Measurements from ENCODE around the gene OR51T1.

OR51T1 gene

DNA sequence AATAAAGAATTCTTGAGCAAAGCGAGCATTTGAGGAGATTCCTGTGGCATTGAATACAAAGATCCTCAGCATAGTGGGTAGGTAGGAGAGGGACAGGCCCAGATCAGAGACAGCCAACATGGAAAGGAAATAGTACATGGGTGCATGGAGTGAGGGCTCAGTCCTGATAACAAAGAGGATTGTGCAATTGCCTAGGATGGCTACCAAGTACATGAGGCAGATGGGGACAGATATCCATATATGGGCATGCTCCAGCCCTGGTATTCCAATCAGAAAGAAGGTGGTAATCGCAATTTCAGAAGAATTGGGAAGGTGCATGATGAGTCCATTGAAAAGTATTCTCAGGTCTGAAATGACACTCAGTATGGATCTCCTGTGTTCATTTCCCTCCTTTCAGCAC is 8.6 kb downstream of the OR51T1 start:
- no peak overlapping the region for H3K27ac ChIP-seq
- DNase-seq (ENCODE audit: low spot score), result no peak
- ChIA-PET CTCF (interaction anchor here (0.6 kb wide), 1 partner anchor 16 kb away, joined by 3 read pairs; no protein-coding TSS in a partner anchor), POLR2A (ENCODE audit: low non-redundant PET) (no interaction called here)
- TF ChIP-seq, protein P1, sequence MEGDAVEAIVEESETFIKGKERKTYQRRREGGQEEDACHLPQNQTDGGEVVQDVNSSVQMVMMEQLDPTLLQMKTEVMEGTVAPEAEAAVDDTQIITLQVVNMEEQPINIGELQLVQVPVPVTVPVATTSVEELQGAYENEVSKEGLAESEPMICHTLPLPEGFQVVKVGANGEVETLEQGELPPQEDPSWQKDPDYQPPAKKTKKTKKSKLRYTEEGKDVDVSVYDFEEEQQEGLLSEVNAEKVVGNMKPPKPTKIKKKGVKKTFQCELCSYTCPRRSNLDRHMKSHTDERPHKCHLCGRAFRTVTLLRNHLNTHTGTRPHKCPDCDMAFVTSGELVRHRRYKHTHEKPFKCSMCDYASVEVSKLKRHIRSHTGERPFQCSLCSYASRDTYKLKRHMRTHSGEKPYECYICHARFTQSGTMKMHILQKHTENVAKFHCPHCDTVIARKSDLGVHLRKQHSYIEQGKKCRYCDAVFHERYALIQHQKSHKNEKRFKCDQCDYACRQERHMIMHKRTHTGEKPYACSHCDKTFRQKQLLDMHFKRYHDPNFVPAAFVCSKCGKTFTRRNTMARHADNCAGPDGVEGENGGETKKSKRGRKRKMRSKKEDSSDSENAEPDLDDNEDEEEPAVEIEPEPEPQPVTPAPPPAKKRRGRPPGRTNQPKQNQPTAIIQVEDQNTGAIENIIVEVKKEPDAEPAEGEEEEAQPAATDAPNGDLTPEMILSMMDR (conservative IDR thresholded peaks at IDR 0.05; ENCODE audit: low read depth), result no peak

DNA sequence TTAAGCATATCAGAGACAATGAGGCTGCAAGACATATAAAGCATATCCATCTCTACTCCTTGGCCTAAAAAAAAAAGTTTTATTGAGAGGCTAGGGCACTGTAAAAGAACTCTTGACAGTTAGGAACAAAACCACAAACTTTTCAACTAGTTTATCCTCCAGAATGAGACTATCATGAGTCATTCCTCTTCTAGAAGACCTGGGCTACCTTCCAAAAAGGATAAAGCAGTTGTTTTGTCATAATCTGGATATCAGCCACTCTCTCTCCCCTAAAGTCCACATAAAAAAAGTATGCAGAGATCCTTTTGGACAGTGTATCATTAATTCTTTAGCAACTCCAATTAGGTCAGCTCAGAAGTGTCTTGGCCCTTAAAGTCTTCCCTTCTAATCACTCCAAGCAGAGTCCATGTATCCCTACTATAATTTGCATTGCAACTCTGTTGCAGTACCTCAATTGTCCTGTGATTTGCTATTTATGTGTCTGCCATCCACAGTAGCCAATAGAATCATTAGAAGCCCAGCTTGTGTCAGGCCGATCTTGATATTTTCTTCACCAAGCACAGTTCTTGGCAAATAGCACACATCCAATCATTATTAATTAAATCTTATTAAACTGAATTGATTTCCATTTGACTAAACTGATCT is 10.4 kb downstream of the OR51T1 start:
- CTCF ChIA-PET, result no interaction called here
- TF ChIP-seq, protein P1 (conservative IDR thresholded peaks at IDR 0.05; ENCODE audit: low read depth), result no peak
- H3K27ac ChIP-seq, result no peak overlapping the region
- POLR2A ChIA-PET (ENCODE audit: low non-redundant PET), result no interaction called here
- peak; percentile 34 for DNase-seq (ENCODE audit: low spot score)

DNA sequence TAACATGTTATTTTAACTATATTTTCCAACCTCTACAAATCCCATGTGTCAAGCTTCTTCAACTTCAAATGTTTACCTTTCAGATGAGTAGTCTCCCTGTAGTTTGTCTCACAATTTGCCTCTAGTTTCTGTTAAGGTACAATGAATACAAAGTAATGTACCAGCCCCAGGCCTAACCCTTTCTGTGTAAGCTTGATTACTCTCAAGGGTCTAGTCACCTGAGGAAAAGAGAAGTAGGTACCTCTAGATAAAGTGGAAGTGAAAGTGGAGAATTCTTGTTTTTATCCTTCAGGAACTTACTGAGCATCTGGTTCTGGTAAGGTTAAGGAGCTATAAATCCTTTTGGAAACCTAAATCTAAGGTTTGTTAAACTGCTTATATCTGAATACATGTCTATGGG is 21.8 kb downstream of the OR51T1 start, which contains the start of gene OR51A7:
TSS of gene OR51A7 (plus strand) at position 300 of the 400 bp plus-strand sequence. CDS start 3,587 bp downstream, outside the sequence.
- H3K27ac ChIP-seq, result no peak within 1 kb of the TSS
- ChIA-PET CTCF (no interaction called here), POLR2A (ENCODE audit: low non-redundant PET) (no interaction called here)
- TF ChIP-seq, protein P1 (conservative IDR thresholded peaks at IDR 0.05; ENCODE audit: low read depth), result no peak
- no peak for DNase-seq (ENCODE audit: low spot score)

DNA sequence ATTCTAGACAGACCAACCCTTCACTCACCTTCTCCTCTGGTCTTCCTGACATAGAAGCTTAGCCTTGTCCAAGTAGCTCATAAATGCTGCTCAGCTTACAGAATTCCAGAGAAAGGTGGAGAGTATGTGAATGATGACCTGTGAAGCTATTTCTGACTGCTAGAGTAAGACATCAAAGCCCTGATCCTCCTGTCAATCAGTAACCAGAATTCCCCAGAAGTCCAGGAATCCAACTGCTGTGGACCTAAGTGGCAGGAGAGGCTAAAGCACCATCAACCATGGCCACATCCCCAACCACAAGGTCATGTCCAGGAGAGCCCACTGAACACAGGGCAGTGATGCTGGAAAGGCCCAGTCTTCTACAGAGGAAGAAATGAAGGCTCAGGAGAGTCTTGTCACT is 34.9 kb downstream of the OR51T1 start:
- TF ChIP-seq, protein P1 (conservative IDR thresholded peaks at IDR 0.05; ENCODE audit: low read depth), result no peak
- ChIA-PET POLR2A (ENCODE audit: low non-redundant PET) (no interaction called here), CTCF (no interaction called here)
- no peak overlapping the region for H3K27ac ChIP-seq
- DNase-seq (ENCODE audit: low spot score), result no peak

DNA sequence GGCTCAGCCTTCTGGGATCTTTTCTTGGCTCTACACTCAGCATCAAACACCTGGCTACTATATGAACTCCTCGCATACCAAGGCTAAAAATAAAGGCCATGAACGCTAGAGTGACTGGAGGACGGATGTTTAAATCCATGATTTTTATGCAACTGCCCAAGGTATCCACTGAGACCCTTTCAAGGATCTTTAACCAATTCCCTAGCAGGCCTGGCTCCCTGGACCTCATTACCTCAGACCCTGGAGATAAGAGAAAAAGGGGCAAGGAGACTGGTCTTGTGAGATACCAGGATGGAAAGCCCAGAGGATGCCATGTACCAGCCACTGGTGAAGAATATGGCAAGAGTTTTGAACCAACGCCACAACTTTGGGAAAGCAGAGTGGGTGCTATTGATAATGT is 37.5 kb downstream of the OR51T1 start, which contains the start of gene OR51G2:
TSS of gene OR51G2 (minus strand) at position 101 of the 400 bp plus-strand sequence. CDS start 3,687 bp downstream, outside the sequence.
- POLR2A ChIA-PET (ENCODE audit: low non-redundant PET), result no interaction called here
- DNase-seq (ENCODE audit: low spot score), result no peak
- TF ChIP-seq, protein P1 (conservative IDR thresholded peaks at IDR 0.05; ENCODE audit: low read depth), result no peak
- CTCF ChIA-PET, result interaction anchor here (0.6 to 0.7 kb wide), 2 partner anchors 26 to 95 kb away, joined by 3 read pairs; no protein-coding TSS in a partner anchor
- no peak within 1 kb of the TSS for H3K27ac ChIP-seq

DNA sequence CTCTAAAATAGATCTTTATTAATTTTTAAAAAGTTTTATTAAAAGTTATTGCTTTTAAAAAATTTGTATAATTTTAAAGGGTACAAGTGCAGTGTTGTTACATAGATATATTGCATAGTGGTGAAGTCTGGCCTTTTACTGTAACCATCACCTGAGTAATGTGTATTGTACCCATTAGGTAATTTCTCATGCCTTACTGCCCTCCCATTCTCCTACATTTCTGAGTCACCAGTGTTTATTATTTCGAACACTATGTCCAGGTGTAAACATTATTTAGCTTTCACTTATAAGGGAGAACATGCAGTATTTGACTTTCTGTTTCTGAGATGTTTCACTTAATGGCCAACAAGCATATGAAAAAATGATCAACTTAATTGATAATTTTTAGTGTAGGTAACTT is 40.1 kb downstream of the OR51T1 start:
- H3K27ac ChIP-seq, result no peak overlapping the region
- ChIA-PET CTCF (no interaction called here), POLR2A (ENCODE audit: low non-redundant PET) (no interaction called here)
- DNase-seq (ENCODE audit: low spot score), result no peak
- TF ChIP-seq, protein P1 (conservative IDR thresholded peaks at IDR 0.05; ENCODE audit: low read depth), result no peak

Measured in RWPE1 (cell line).